Memory B cell (primary cell): Measurements from ENCODE around the gene ARHGDIG.

Source experiments
- ATAC-seq: fragments of 150-1000 bp; cut with Tn5 transposase; 2 replicates; pipeline ENCODE4 v1.10.0; 2021; ENCODE audit warnings: low read depth, mild to moderate bottlenecking, moderate library complexity
- DNase-seq, 2 donors: peaks; one replicate each; pipeline ENCODE4 v3.0.0; 2022; ENCODE audit warnings: low spot score in 2 of 2
- H3K27ac Mint-ChIP-seq: one replicate; pipeline ENCODE4 v1.8.0; 2022; ENCODE audit warnings: mild to moderate bottlenecking, moderate library complexity, mixed read lengths
- H3K27me3 Mint-ChIP-seq: one replicate; pipeline ENCODE4 v1.8.0; 2022; ENCODE audit warnings: mixed read lengths
- H3K36me3 Mint-ChIP-seq: one replicate; pipeline ENCODE4 v1.8.0; 2022; ENCODE audit warnings: mild to moderate bottlenecking, mixed read lengths
- H3K4me1 Mint-ChIP-seq: one replicate; pipeline ENCODE4 v1.8.0; 2022; ENCODE audit warnings: mixed read lengths
- H3K4me3 Mint-ChIP-seq: one replicate; pipeline ENCODE4 v1.8.0; 2022; ENCODE audit warnings: mild to moderate bottlenecking, moderate library complexity, mixed read lengths
- H3K9me3 Mint-ChIP-seq: one replicate; pipeline ENCODE4 v1.8.0; 2022; ENCODE audit warnings: mixed read lengths

Gene ARHGDIG

DNA sequence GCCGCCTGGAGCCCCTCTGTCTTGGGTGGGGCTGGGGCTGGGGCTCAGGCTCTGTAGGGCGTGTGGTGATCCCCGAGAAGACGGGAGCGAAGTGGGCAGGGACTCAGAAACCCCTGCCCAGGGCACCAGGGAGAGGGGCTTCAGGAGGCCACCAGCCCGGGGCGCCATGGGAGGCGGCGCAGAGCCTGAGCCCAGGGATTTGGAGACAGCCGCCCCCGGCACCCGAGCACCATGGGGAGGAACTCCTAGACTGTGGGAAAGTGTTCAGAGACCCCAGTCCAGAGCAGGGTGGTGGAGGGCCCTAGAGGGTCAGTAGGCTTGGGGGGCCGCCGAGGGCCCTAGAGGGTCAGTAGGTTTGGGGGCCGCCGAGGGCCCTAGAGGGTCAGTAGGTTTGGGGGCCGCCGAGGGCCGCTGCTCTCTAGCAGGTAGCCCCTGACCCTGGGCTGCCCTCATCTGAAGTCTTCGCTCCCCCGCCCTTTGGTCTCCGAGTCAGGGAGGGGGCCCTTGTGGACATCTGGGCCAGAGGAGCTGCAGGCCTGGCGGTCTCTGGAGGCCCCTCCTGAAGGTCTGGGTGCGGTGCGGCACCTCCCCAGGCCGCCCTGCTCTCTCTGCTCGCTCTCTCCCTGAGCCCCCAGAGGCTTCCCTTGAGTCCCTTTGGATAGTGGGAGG, 734 bp downstream of the ARHGDIG start:
- no peak overlapping the region for H3K27ac Mint-ChIP-seq
- no peaks in the 10 kb centered on the region for H3K36me3 Mint-ChIP-seq
- peaks cover 16% of the 10 kb centered on the region for H3K27me3 Mint-ChIP-seq
- no peak overlapping the region for H3K4me3 Mint-ChIP-seq
- ATAC-seq (no peak), DNase-seq (no peak)
- H3K4me1 Mint-ChIP-seq = peaks cover 5% of the 10 kb centered on the region
- no peaks in the 10 kb centered on the region for H3K9me3 Mint-ChIP-seq

DNA sequence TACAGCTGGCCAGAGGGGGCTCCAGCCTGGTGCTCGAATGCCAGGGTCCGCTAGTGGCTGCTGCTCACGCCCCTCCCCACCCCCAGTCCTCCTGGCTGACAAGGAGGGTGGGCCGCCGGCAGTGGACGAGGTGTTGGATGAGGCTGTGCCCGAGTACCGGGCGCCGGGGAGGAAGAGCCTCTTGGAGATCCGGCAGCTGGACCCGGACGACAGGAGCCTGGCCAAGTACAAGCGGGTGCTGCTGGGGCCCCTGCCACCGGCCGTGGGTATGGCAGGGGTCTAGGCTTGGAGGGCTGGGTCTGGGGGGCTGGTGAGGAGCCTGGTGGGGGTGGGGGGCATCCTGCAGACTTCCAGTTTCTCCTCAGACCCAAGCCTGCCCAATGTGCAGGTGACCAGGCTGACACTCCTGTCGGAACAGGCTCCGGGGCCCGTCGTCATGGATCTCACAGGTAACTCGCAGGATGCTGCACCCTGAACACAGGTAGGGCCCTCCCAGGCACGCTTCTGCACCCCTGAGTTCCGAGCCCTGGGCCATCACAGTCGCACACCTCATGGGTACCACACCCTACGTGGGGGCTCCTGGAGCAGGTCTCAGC, 1.4 kb downstream of the ARHGDIG start:
- ATAC-seq = no peak
- DNase-seq = no peak
- Mint-ChIP-seq H3K27ac (no peak overlapping the region), H3K4me1 (peaks cover 3% of the 10 kb centered on the region), H3K36me3 (no peaks in the 10 kb centered on the region), H3K27me3 (peaks cover 12% of the 10 kb centered on the region), H3K9me3 (no peaks in the 10 kb centered on the region), H3K4me3 (no peak overlapping the region)

DNA sequence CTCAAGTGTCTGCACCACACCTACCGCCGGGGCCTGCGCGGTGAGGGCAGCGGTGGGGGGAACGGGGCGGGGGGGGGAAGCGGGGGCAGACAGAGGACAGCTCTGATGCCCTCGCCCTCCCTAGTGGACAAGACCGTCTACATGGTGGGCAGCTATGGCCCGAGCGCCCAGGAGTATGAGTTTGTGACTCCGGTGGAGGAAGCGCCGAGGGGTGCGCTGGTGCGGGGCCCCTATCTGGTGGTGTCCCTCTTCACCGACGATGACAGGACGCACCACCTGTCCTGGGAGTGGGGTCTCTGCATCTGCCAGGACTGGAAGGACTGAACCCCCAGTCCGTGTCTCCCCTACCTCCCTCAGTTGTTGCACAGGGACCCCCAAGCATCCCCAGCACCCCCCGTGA, 2.1 kb downstream of the ARHGDIG start:
- Mint-ChIP-seq H3K4me3 (no peak overlapping the region), H3K27me3 (peaks cover 8% of the 10 kb centered on the region), H3K9me3 (no peaks in the 10 kb centered on the region), H3K4me1 (peaks cover 3% of the 10 kb centered on the region), H3K36me3 (peaks cover 4% of the 10 kb centered on the region), H3K27ac (no peak overlapping the region)
- no peak for DNase-seq
- no peak for ATAC-seq

DNA sequence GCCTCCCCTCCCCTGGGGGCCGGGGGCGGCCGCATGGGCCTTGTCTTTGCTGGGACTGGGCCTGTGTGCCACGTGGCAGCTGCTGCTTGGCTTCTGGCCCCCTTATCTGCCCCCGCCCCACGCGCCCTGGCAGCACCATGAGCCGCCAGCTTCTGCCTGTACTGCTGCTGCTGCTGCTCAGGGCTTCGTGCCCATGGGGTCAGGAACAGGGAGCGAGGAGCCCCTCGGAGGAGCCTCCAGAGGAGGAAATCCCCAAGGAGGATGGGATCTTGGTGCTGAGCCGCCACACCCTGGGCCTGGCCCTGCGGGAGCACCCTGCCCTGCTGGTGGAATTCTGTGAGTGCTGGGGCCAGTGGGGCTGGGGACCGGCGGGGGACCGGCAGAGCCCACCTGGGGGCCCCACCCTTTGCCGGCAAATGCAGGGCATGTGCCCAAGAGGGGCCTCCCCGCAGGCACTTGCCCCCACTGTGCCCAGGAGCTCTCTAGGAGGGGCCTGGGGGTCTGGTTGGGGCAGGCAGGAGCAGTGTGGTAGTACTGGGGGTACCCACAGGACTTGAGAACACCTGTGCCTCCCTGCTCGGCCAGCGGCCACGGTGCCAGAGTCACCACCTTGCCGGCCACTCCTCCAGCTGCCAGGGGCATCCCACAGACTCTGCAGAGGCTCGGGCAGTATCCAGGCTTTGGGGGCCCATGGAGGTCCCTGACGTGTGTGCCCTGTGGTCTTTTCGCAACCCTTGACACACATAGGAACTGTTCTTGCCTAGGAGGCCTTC, 2.8 kb downstream of the ARHGDIG start, which contains the start of gene PDIA2:
PDIA2 (plus strand) TSS at position 132 of the 773 bp plus-strand sequence; CDS start at position 138, 6 bp downstream.
- H3K27me3 Mint-ChIP-seq = peaks cover 8% of the 10 kb centered on the region
- peaks cover 3% of the 10 kb centered on the region for H3K4me1 Mint-ChIP-seq
- DNase-seq = no peak
- no peak within 1 kb of the TSS for H3K27ac Mint-ChIP-seq
- H3K4me3 Mint-ChIP-seq = no peak within 1 kb of the TSS
- peaks cover 9% of the 10 kb centered on the region for H3K36me3 Mint-ChIP-seq
- ATAC-seq = no peak
- no peaks in the 10 kb centered on the region for H3K9me3 Mint-ChIP-seq

- Mint-ChIP-seq H3K27ac (no peak overlapping the region), H3K27me3 (peaks cover 4% of the 10 kb centered on the region), H3K9me3 (no peaks in the 10 kb centered on the region), H3K4me1 (no peaks in the 10 kb centered on the region), H3K36me3 (peaks cover 9% of the 10 kb centered on the region), H3K4me3 (no peak overlapping the region)
- no peak for ATAC-seq
- no peak for DNase-seq
Observed at GRCh38 chr16:284204-285120, 4.1 kb downstream of the ARHGDIG start.

DNA sequence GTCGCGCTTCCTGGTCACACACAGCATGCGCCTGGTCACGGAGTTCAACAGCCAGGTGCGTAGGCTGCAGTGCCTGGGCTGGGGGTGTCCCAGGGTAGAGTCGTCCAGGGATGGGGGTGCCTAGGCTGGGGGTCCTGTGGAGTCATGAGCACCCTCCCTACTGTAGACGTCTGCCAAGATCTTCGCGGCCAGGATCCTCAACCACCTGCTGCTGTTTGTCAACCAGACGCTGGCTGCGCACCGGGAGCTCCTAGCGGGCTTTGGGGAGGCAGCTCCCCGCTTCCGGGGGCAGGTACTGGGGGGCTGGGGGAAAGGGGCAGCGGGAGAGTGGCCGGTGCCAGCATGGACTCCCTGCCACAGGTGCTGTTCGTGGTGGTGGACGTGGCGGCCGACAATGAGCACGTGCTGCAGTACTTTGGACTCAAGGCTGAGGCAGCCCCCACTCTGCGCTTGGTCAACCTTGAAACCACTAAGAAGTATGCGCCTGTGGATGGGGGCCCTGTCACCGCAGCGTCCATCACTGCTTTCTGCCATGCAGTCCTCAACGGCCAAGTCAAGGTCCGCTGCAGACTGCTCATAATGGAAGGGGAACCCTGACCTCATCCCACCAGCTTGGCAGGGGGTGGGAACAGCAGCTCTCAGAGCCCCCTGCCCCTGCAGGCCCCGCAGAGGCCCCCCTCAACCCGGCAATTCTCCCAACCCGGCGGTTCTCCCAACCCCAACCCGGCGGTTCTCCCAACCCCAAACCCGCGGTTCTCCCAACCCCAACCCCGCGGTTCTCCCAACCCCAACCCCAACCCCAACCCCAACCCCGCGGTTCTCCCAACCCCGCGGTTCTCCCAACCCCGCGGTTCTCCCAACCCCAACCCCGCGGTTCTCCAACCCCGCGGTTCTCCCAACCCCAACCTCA, 5.0 kb downstream of the ARHGDIG start:
- no peak for ATAC-seq
- Mint-ChIP-seq H3K27ac (no peak overlapping the region), H3K9me3 (no peaks in the 10 kb centered on the region), H3K4me3 (no peak overlapping the region), H3K36me3 (peaks cover 9% of the 10 kb centered on the region), H3K4me1 (no peaks in the 10 kb centered on the region), H3K27me3 (peaks cover 4% of the 10 kb centered on the region)
- no peak for DNase-seq

GRCh38 chr16:286491-287297, 6.3 kb downstream of the ARHGDIG start:
- ATAC-seq (no peak), DNase-seq (no peak)
- H3K4me3 Mint-ChIP-seq = no peak overlapping the region
- H3K36me3 Mint-ChIP-seq = peaks cover 14% of the 10 kb centered on the region
- H3K4me1 Mint-ChIP-seq = no peaks in the 10 kb centered on the region
- no peak overlapping the region for H3K27ac Mint-ChIP-seq
- H3K9me3 Mint-ChIP-seq = no peaks in the 10 kb centered on the region
- peaks cover 2% of the 10 kb centered on the region for H3K27me3 Mint-ChIP-seq

GRCh38 chr16:287298-287811, 7.0 kb downstream of the ARHGDIG start:
- H3K4me3 Mint-ChIP-seq = no peak overlapping the region
- no peak overlapping the region for H3K27ac Mint-ChIP-seq

GRCh38 chr16:287981-288920, 7.9 kb downstream of the ARHGDIG start:
- ATAC-seq = no peak
- H3K36me3 Mint-ChIP-seq = peaks cover 18% of the 10 kb centered on the region
- H3K27ac Mint-ChIP-seq = no peak overlapping the region

More at GRCh38 chr16:287298-287811, 7.0 kb downstream of the ARHGDIG start:
- no peaks in the 10 kb centered on the region for H3K27me3 Mint-ChIP-seq
- ATAC-seq = no peak
- no peaks in the 10 kb centered on the region for H3K4me1 Mint-ChIP-seq
- peaks cover 14% of the 10 kb centered on the region for H3K36me3 Mint-ChIP-seq
- DNase-seq = no peak
- no peaks in the 10 kb centered on the region for H3K9me3 Mint-ChIP-seq

DNA sequence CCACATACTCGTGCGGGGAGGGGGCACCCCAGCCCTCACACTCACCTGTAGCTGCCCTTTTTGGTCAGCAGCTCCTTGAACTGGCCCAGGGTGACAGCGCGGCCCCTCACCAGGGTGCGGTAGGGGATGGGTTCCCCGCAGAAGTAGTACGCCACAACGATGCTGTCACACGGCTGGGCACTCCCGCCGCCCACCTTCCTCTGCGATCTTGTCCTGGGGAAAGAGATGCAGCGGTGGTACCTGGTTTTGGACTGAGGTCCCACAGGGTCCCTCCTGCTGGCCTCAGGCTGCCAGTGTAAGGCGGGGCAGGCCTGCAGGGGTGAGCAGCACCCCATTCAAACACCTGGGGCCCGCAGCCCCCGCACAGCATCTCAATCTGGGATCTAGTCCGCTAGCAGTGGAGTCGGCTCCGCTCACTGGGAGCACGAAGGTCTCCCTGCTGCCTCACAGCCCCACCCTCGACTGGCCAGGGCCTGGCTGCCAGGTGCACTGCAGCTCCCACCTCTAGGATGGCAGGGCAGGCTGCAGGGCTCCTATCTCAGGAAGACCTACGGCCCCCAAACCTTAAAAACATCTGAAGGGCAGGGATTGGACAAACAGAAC, 9.1 kb downstream of the ARHGDIG start:
- Mint-ChIP-seq H3K36me3 (peaks cover 21% of the 10 kb centered on the region), H3K27ac (no peak overlapping the region), H3K4me3 (no peak overlapping the region), H3K9me3 (no peaks in the 10 kb centered on the region), H3K4me1 (no peaks in the 10 kb centered on the region), H3K27me3 (no peaks in the 10 kb centered on the region)
- ATAC-seq = no peak
- no peak for DNase-seq

More at GRCh38 chr16:287981-288920, 7.9 kb downstream of the ARHGDIG start:
- no peaks in the 10 kb centered on the region for H3K9me3 Mint-ChIP-seq
- no peak overlapping the region for H3K4me3 Mint-ChIP-seq
- H3K4me1 Mint-ChIP-seq = no peaks in the 10 kb centered on the region
- DNase-seq = no peak
- no peaks in the 10 kb centered on the region for H3K27me3 Mint-ChIP-seq

GRCh38 chr16:290015-290680, 9.8 kb downstream of the ARHGDIG start:
- no peak for DNase-seq
- no peak for ATAC-seq
- Mint-ChIP-seq H3K4me1 (no peaks in the 10 kb centered on the region), H3K9me3 (no peaks in the 10 kb centered on the region), H3K27me3 (no peaks in the 10 kb centered on the region), H3K36me3 (peaks cover 21% of the 10 kb centered on the region), H3K4me3 (no peak overlapping the region), H3K27ac (no peak overlapping the region)
